Measurements from ENCODE around the gene VIL1.
A peak's percentile ranks its signal among the peaks of the same experiment; 100 is the strongest.

VIL1 gene

GRCh38 chr2:218395090-218395444 is 23.9 kb upstream of the VIL1 start:
- TF ChIP-seq CTCF (IDR thresholded peaks at IDR 0.05; ENCODE audit: insufficient read depth, missing control alignments), result no peak
- no peak for DNase-seq (ENCODE audit: insufficient read length, low spot score)
- FAIRE-seq, result no peak

- FAIRE-seq (no peak), DNase-seq (ENCODE audit: insufficient read length, low spot score) (no peak)
- TF ChIP-seq CTCF (IDR thresholded peaks at IDR 0.05; ENCODE audit: insufficient read depth, missing control alignments), result no peak
These were observed 23.5 kb upstream of the VIL1 start for GRCh38 chr2:218395456-218395825.

- DNase-seq (ENCODE audit: insufficient read length, low spot score) (peak; percentile 61), FAIRE-seq (no peak)
- peak; percentile 55 for TF ChIP-seq CTCF (IDR thresholded peaks at IDR 0.05; ENCODE audit: insufficient read depth, missing control alignments)
These were observed 22.9 kb upstream of the VIL1 start for GRCh38 chr2:218395826-218396687.

GRCh38 chr2:218396688-218397462 is 22.0 kb upstream of the VIL1 start:
- no peak for TF ChIP-seq CTCF (IDR thresholded peaks at IDR 0.05; ENCODE audit: insufficient read depth, missing control alignments)
- FAIRE-seq, result no peak
- DNase-seq (ENCODE audit: insufficient read length, low spot score), result no peak

GRCh38 chr2:218397463-218397819 is 21.5 kb upstream of the VIL1 start:
- TF ChIP-seq CTCF (IDR thresholded peaks at IDR 0.05; ENCODE audit: insufficient read depth, missing control alignments), result no peak
- DNase-seq (ENCODE audit: insufficient read length, low spot score), result no peak
- FAIRE-seq, result no peak

GRCh38 chr2:218397820-218398436 is 21.0 kb upstream of the VIL1 start:
- no peak for TF ChIP-seq CTCF (IDR thresholded peaks at IDR 0.05; ENCODE audit: insufficient read depth, missing control alignments)
- no peak for FAIRE-seq
- DNase-seq (ENCODE audit: insufficient read length, low spot score), result no peak
